SIG-M5 (cell line): ENCODE measurements around the gene AKR1E2.

Experiments used
- DNase-seq: peaks from one replicate; lab custom pipeline; 2025; lab: John Stamatoyannopoulos, UW

The AKR1E2 gene

DNA sequence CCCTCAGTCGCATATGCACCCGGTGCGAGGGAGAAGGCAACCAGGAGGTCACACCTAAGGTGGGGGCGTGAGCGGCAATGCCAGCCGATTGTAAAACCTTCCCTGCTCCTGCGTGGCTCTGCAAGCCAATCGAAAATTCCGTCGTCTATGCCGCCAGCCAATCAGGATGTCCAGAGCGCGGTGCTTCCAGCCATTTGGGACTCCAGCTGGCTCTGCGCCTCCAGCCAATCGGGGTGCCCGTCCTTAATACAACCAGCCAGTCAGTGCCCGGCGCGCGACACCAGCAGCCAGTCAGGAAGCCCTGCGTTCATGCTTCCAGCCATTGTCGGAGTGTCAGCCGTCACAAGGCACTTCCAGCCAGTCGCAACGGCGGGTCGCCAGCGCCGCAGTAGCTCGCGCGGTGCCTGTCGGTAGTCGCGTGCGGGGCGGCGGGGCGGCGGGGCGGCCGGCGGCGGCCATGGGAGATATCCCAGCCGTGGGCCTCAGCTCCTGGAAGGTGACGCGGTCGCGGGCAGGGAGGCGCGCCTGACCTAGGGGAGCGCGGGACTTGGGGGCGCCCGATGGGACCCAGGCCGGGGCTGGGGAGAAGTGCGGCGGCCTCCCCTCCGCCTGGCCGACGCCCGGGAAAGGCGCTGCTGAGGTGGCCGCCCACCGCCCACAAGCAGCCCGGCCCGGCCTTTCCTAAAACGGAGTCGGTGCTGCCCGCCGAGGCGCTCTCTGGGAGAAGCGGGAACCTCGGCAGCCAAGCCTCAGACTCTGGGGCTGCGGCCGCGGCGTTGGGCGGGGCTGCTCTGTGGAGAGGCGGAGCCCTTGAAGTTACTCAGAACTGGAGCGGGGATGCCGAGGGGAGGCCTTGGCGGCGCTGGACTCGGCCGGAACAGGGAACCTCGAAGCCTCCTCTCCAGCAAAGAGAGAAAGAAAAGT is at the start of gene AKR1E2:
TSS of gene AKR1E2 (plus strand) at position 340 of the 924 bp plus-strand sequence. CDS start at position 458, 118 bp downstream.
- no peak for DNase-seq

DNA sequence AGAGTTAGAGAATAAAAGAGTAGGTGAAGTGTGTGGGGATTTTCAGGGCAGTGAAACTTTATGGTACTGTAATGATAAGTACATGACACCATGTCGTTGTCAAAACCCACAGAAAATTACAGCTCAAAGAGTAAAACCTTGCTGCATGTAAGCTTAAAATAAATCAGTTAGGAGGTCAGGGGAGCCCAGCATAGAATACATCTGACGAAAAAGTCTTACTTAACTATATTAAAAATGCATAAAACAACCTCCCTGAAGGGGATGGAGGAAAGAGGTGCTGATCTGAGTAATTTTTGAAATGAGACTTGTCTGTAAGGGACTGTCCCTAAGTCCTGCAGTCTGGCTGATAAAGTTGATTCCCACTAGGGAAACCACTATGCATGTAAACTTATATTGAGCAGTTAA is 49.8 kb upstream of the AKR1E2 start:
- no peak for DNase-seq

DNA sequence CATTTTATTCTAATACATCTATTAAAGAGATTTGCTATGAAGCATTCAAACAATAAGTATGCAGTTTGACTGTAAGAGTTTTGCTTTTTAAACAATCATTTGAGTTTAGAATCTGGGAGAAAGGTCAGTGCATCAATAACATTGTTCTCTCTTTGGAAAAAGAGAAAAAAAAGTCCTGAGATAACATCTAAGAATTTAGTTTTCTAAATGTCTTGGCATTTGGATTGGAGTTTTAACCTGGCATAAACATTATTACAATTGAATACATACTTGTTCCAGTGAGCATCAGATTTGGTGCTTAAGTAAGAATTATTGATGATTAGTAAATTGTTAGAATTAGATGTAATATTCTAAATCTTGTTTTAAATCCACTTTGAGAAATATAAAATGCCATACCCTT is 47.2 kb upstream of the AKR1E2 start:
- DNase-seq, result no peak

- no peak for DNase-seq
Measured at GRCh38 chr10:4780091-4780490, 45.9 kb upstream of the AKR1E2 start.

GRCh38 chr10:4780782-4781181 is 45.2 kb upstream of the AKR1E2 start:
- no peak for DNase-seq

DNA sequence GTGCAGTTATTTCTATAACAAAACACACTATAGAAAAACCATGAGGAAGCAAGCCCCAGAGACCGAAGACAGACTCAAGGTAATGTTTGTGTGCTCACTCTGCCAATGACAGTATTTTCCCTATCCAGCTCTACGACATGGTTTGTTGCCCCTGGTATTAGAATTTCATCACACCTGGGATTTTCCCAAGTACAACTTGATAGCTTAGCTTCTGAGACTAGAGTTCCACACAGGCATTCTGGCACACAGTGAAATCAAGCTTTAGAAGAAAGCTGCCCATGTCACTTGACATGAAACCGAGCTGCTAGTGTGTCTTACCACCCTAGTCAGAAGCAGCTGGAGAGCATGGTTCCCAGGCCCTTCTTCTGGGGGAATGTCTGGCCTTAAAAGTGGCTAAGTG is 44.1 kb upstream of the AKR1E2 start:
- no peak for DNase-seq

DNA sequence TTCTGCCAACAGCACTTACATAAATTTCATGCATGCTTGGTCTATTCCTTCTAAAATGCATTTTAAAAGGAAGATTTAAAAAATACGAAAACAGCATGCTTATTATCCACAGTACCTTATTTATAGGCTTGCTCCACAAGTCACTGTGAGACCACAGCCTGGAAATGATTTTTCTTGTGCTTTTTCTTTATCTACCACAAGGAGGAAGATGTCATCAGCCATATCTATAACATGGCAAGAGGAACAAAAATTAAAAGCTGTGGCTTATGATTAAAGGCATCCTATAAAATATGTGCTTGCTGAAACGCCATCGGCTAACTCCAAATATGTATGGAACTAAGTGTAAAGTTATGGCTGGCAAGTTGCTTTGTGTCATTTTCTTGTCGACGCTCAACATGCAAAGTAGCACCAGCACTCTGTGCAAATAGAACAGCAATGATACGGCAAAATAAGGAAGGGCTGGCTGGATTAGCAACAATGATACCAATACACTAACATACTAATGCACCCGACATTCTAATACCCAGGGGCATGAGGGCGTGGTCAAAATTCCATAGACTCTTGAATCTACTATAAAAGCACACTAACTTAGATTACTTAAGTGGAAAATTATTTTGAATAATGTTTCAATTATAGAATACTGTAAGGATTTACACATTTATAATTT is 41.2 kb upstream of the AKR1E2 start:
- no peak for DNase-seq

DNA sequence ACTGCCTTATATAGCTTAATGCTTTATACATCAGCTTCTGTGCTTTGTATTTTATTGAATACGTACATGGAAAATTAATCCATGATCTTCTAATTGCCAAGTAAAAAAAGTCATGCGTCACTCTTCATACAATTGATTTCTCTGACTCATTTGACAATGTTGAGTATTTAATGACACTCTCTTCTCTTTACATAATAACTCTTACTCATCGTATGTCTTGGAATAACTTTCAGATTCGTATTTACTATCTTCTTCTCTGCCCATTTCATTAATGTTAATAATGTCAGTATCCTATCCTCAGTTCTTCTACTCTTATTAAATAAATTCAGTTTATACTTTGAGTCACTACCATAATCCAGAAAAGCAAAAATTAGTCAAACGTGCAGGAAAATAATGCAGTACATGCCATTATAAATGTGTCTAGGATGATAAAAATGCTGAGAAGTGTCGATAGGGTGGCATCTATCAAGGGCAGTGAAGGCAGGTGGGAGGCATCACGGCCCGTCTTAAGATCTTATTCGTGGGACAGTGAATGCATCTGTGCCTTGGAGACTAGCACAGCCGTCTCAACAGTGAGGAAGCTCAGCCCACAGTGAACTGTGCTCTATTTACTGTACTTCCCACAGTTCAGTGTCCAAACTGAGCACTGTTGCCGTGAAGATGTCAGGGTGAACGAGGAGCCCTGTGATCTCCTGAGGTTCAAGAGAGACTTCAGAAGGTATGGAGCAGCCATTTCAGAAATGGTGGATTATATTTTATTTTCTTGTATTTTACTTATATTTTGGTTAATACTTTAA is 39.8 kb upstream of the AKR1E2 start:
- DNase-seq, result no peak

- DNase-seq, result no peak
Measured at GRCh38 chr10:4790045-4790444, 36.0 kb upstream of the AKR1E2 start.

DNA sequence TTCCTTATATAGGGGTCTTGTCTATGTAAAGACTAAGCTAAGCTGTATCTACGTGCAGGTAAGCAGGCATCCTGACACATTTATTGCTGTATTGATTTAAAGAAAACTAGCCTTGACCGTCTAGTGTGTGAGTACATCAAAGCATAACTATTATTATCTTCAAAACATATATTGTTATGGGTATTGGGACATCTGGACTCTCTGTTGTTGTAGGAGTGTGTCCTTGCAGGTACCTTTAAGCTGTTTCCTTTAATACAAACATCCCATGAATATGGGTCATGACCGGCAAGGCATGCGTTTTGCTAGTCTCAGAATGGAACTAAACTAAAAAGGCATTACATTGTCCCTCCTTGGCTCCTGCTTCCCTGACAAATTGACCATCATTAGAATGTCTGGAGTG is 35.1 kb upstream of the AKR1E2 start:
- DNase-seq, result no peak

DNA sequence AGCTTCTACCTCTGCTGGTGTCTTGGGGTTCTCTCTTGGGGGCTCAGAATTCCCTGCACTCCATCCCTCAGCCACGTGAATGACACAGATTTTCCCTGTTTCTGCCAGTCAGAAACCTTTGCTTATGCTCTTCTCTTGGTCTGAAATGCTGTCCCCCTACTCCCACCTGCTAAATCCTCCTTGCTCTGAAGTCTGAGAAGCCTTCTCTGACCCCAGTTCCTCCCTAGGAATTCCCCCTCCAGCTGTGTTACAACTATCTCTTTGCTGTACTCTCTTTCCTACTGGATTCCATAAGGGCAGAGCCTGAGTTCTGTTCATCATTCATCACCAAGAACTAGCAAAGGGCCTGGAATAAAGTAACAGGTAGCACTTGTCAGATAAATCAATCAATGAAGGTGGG is 33.6 kb upstream of the AKR1E2 start:
- no peak for DNase-seq

DNA sequence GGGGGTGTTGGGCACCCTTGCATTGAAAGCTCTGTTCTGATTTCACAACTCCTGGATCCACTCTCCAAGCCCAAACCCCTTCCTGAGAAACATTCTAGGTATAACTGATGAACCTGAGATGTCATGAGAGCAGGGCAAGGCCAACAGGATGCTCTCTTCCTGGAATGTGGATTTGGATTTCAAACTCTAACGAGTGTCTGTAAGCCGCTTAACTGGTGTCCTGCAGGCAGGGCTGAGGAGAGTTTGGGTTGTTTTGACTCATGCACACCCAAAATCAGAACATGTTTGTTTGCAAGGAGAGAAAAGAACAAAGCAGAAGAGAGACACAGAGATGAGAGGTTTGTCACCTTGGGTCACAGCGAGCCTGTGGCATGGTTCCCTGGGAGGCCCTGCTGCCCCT is 24.6 kb upstream of the AKR1E2 start:
- DNase-seq, result no peak

- DNase-seq, result no peak
Measured at GRCh38 chr10:4802711-4803487, 23.1 kb upstream of the AKR1E2 start.

- DNase-seq, result no peak
Measured at GRCh38 chr10:4803822-4804221, 22.2 kb upstream of the AKR1E2 start.

GRCh38 chr10:4804465-4804864 is 21.5 kb upstream of the AKR1E2 start:
- no peak for DNase-seq

DNA sequence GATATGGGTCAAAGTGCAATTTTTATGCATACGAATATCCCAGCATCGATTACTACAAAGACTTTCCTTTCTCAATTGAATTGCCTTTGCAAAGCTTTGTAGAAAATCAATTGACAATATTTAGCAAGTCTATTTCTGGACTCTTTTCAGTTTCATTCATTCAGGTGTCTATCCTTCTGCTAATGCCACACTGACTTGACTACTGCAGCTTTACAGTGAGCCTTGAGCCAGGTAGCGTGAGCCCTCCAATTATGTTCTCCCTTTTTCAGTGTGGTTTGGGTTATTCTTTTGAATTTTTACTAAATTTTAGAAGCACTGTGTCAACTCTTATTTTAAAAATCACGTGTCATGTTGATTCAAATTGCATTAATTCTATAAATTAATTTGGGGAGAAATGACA is 19.5 kb upstream of the AKR1E2 start:
- DNase-seq, result no peak

DNA sequence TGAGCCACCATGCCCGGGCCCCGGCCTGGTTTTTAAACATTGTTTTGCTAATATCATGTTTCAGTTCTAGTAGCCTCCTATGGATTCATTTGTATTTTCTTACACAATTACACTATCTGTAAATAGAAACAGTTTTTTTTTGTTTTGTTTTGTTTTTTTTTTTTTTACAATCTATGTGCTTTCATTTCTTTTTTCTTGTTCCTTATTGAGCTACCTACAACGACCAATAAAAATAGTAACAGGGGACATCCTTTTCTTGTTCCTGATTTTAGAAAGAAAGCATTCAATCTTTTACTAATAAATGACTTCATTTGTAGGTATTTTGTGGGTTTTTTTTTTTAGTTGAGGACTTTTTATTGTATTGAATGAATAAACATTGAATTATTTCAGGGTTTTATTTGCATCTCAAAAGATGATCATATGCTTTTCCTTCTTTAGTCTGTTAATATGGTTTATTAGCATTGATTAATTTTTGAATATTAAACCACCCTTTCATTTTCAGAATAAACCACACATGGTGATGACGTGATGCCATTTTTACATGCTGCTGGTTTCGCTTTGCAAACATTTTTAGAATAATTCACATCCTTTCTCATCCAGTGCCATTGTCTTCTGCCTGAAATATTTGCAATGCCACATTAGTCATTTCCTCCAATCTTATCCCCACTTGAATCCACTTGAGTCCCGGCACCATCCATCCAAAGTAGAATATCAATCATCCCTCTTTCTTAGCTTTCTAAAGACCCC is 18.1 kb upstream of the AKR1E2 start:
- no peak for DNase-seq

GRCh38 chr10:4809156-4809555 is 16.9 kb upstream of the AKR1E2 start:
- DNase-seq, result no peak

DNA sequence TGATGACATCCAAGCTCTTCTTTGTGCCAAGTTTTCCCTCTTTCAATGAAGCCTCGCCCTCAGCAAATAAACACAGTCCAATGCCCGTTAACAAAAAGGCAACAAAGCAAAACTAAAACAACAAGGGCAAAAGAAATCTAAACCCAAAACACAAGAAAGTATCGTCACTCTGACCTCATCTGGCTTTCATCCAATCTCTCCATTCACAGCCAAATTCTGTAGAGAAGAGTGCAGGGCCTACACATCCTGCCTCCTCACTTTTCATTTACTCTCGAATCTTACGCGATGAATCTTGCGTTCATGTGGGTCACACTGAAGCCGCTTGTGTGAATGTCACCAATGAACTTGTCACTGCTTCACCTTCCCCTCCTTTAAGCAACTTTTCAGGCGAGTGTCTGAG is 15.9 kb upstream of the AKR1E2 start:
- DNase-seq, result no peak

DNA sequence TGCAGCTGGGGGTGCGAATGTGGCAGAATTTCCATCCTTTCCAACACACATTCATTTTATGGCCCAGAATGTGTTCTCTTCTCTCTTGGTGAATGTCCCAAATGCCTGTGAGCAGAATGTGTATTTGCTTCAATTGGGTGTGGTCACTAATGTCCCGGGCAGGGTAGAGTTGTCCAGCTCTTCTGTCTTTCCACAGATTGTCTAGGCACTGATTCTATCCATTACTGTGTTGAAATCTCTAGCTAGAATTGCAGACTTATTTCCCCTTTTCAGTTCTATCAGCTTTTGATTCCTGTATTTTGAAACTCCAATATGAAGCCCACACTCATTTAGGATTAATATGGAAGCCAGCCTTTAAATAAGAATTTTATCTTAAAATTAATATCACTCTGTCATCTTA is 14.0 kb upstream of the AKR1E2 start:
- DNase-seq, result no peak

DNA sequence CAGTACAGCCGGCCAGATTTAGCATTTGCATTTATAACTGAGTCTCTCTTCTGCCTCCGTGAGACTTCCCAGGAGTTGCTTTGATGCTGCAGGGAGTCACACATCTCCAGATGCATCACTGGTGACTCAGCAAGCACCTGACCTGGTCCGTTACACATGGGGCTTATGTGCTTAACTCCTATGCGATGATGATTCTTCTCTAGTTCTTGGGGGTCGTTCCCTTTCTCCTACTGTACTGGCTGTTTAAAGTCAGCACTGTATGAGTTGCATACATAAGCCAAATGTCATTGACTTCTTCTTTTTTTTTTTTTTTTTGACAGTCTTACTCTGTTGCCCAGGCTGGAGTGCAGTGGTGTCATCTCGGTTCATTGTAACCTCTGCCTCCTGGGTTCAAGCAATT is 13.0 kb upstream of the AKR1E2 start:
- DNase-seq, result no peak
